Activated T-cell treated with anti-CD3 and anti-CD28 coated beads, Interleukin-2, amount 50 U/mL, for 24 hours (primary cell): ENCODE data around the gene TCF20.

Experiments used
- DNase-seq: peaks from one replicate; pipeline ENCODE4 v3.0.0-alpha.2; 2020
- H3K27ac Mint-ChIP-seq: 2 replicates; pipeline ENCODE4 v1.8.0; 2020; ENCODE audit warnings: mild to moderate bottlenecking, mixed read lengths
- H3K27me3 Mint-ChIP-seq: 2 replicates; pipeline ENCODE4 v1.8.0; 2020; ENCODE audit warnings: mixed read lengths
- H3K36me3 Mint-ChIP-seq: 2 replicates; pipeline ENCODE4 v1.8.0; 2020; ENCODE audit warnings: low read depth, mixed read lengths
- H3K4me1 Mint-ChIP-seq: 2 replicates; pipeline ENCODE4 v1.8.0; 2020; ENCODE audit warnings: low read depth, mixed read lengths
- H3K4me3 Mint-ChIP-seq: 2 replicates; pipeline ENCODE4 v1.8.0; 2020; ENCODE audit warnings: mild to moderate bottlenecking, moderate library complexity, mixed read lengths
- H3K9me3 Mint-ChIP-seq: 2 replicates; pipeline ENCODE4 v1.8.0; 2020; ENCODE audit warnings: mixed read lengths

Gene TCF20

DNA sequence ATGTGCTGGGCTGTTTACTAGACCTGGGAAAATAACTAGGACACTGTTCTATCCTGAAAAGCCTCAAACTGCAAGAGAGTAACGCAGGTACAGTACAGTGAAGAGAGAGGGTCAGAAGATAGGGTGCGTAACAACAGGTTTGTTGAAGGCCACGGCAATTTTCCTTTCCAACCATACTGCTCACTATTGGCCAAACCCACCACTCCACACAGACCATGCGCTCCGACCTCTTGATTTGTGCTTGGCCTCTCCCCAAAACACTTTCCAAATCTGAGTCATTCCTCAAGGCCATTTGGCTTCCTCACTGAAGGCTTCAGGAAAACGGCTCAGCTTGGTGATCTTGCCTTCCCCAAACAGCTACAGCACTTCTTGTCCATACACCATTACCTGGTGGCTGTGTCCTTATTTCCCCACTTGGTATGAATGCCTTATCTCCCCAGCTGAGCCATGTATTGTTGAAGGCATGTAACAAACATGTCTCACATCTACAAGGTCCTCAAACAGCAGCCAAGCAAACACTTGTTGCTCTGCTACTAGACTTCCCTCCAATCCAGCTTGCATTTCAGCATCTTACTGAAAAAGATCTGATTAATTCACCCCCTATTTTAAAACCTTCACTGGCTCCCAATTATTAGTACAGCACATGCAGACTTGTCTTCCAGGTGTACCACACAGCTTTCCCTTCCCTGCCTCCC, 40.9 kb downstream of the TCF20 start:
- Mint-ChIP-seq H3K4me1 (peaks cover 57% of the 10 kb centered on the region), H3K36me3 (peaks cover 11% of the 10 kb centered on the region), H3K27ac (no peak overlapping the region), H3K4me3 (no peak overlapping the region), H3K9me3 (no peaks in the 10 kb centered on the region), H3K27me3 (no peaks in the 10 kb centered on the region)
- DNase-seq = no peak

GRCh38 chr22:42228483-42228882, 42.0 kb downstream of the TCF20 start:
- Mint-ChIP-seq H3K4me1 (peaks cover 57% of the 10 kb centered on the region), H3K27ac (no peak overlapping the region), H3K4me3 (no peak overlapping the region), H3K9me3 (no peaks in the 10 kb centered on the region), H3K27me3 (no peaks in the 10 kb centered on the region), H3K36me3 (peaks cover 9% of the 10 kb centered on the region)
- no peak for DNase-seq

GRCh38 chr22:42227435-42227834, 43.0 kb downstream of the TCF20 start:
- Mint-ChIP-seq H3K27me3 (no peaks in the 10 kb centered on the region), H3K9me3 (no peaks in the 10 kb centered on the region), H3K27ac (peak overlapping the region; percentile 5), H3K4me3 (no peak overlapping the region), H3K4me1 (peaks cover 62% of the 10 kb centered on the region), H3K36me3 (peaks cover 9% of the 10 kb centered on the region)
- DNase-seq = no peak

GRCh38 chr22:42225841-42226240, 44.6 kb downstream of the TCF20 start:
- Mint-ChIP-seq H3K27ac (no peak overlapping the region), H3K4me3 (no peak overlapping the region), H3K9me3 (no peaks in the 10 kb centered on the region), H3K27me3 (no peaks in the 10 kb centered on the region), H3K36me3 (peaks cover 4% of the 10 kb centered on the region), H3K4me1 (peaks cover 68% of the 10 kb centered on the region)
- no peak for DNase-seq

DNA sequence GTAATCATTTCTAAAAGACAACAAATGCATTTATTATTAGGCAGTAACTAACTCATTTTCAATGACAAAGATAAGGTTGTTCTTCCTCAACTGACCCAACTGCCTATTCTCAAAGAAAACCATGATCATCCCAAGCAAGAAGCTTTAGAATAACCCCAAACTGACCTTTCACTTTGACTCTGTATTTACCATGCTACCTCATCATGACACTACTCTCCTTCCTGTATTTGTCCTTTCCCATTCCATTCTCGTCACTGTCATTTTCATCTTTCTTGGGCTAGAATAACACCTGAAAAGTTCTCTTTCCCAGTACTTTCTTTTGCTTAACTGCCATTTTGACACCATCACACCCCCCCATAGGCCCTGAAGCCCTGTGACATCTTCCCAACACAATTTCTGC, 48.3 kb downstream of the TCF20 start:
- peaks cover 65% of the 10 kb centered on the region for H3K4me1 Mint-ChIP-seq
- H3K9me3 Mint-ChIP-seq = no peaks in the 10 kb centered on the region
- H3K36me3 Mint-ChIP-seq = peaks cover 4% of the 10 kb centered on the region
- no peak overlapping the region for H3K4me3 Mint-ChIP-seq
- H3K27me3 Mint-ChIP-seq = no peaks in the 10 kb centered on the region
- H3K27ac Mint-ChIP-seq = peak overlapping the region; percentile 31
- DNase-seq = no peak
